Testis (tissue), 2 donors: ENCODE results near the gene SH3BP4.

ENCODE experiments used
- CTCF ChIP-seq, 3 experiments: fragments of 450-650 bp in 2 of 3; fragments of 200-600 bp in 1 of 3; sonication (generic) in 1 of 3; IDR thresholded peaks; one replicate each; pipeline ENCODE4 v1.5.1; 2016 to 2019; ENCODE audit warnings: antibody characterized with exemption in 3 of 3, mild to moderate bottlenecking in 2 of 3, moderate library complexity in 1 of 3
- POLR2A ChIP-seq: fragments of 450-650 bp; IDR thresholded peaks from one replicate; pipeline ENCODE4 v1.6.1; 2017; ENCODE audit warnings: antibody characterized with exemption, mild to moderate bottlenecking, moderate library complexity

DNA sequence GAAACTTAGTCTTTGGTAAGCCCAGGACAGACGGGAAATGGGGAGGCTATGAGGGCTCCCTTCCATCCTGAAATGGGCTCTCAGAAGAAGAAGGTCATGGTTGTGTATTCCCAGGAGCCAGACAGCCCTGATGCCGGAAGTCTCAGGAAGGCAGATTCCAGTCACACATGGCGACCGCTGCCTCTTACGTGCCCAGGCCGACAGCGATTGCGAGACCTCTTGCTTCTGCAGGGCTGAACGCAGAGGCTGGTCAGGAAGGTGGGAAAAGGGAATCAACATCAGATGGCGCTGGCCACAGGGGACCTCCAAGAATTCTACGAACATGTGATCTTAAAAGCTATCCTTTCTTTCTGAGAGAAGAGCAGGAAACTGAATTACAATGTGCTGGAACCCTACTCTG, 22.8 kb upstream of the SH3BP4 start:
- TF ChIP-seq CTCF (IDR thresholded peaks at IDR 0.05): no peak
- TF ChIP-seq POLR2A: no peak
